ENCODE measurements around the gene MAGI1.
"Not testable (repeated sequence)": the region's sequence is repeated elsewhere in the genome, so short reads cannot be mapped to it uniquely, and the experiment has no call there.

The MAGI1 gene

GRCh38 chr3:66052721-66053549 lies 14.2 kb upstream of the MAGI1 start:
- Mint-ChIP-seq H3K36me3 (no peaks in the 10 kb centered on the region), H3K27me3 (no peaks in the 10 kb centered on the region), H3K27ac (no peak overlapping the region), H3K4me3 (no peak overlapping the region), H3K4me1 (no peaks in the 10 kb centered on the region), H3K9me3 (no peaks in the 10 kb centered on the region)
- DNase-seq = no peak
- CTCF ChIA-PET = no interaction called here

- DNase-seq = no peak
- Mint-ChIP-seq H3K36me3 (no peaks in the 10 kb centered on the region), H3K27me3 (no peaks in the 10 kb centered on the region), H3K4me1 (no peaks in the 10 kb centered on the region), H3K4me3 (no peak overlapping the region), H3K9me3 (no peaks in the 10 kb centered on the region), H3K27ac (no peak overlapping the region)
- CTCF ChIA-PET = no interaction called here
Observed at GRCh38 chr3:66050821-66051220, 12.1 kb upstream of the MAGI1 start.

GRCh38 chr3:66048051-66048395 lies 9.3 kb upstream of the MAGI1 start:
- H3K36me3 Mint-ChIP-seq = no peaks in the 10 kb centered on the region
- CTCF ChIA-PET = no interaction called here
- no peak overlapping the region for H3K27ac Mint-ChIP-seq
- H3K4me1 Mint-ChIP-seq = no peaks in the 10 kb centered on the region
- DNase-seq = no peak
- no peaks in the 10 kb centered on the region for H3K9me3 Mint-ChIP-seq
- H3K27me3 Mint-ChIP-seq = no peaks in the 10 kb centered on the region
- no peak overlapping the region for H3K4me3 Mint-ChIP-seq

DNA sequence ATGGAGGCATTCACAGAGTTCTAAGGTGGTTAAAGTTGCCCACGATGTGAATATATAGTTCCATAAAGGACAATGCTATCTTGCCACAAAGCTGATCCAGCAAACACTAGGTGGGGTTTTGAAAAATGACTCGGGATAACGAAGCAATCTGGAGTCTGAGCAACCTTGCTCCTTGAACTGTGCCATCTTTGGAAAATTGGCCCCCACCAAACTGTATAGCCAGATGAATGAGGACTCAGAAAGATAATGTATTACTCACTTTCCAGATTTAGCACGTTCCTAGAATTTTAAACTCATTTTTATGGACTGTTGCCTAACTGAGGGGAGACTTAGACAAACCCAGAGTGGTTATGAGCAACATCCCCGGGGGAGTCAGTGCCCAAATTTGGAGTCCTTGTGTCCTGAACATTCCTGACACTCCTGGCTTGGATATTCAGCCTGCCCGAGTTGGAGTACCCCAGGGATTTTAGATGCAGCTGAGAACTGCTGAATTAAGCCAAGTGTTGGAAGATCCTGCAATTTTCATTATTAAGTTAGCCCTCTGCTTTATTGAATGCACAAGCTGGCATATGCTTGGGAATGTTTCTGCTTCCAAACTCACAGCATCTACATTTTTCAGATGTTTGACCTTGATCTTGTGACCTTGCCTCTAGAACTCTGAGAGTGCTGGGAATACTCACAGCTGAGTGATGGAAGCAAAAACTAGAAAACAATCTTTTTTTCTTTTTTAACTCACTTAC lies 8.8 kb upstream of the MAGI1 start:
- CTCF ChIA-PET = no interaction called here
- no peaks in the 10 kb centered on the region for H3K36me3 Mint-ChIP-seq
- no peaks in the 10 kb centered on the region for H3K4me1 Mint-ChIP-seq
- H3K27me3 Mint-ChIP-seq = no peaks in the 10 kb centered on the region
- no peaks in the 10 kb centered on the region for H3K9me3 Mint-ChIP-seq
- no peak overlapping the region for H3K27ac Mint-ChIP-seq
- DNase-seq = no peak
- no peak overlapping the region for H3K4me3 Mint-ChIP-seq

DNA sequence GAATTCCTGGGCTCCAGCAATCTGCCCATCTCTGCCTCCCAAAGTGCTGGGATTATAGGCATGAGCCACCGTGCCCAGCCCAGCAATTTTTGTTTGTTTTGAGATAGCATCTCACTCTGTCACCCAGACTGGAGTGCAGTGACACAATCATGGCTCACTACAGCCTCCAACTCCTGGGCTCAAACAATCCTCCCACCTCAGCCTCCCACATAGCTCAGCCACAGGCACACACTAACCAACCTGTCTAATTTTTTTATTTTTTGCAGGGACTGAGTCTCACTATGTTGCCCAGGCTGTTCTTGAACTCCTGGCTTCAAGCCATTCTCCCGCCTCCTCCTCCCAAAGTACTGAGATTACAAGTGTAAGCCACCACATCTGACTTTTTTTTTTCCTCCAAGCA lies 7.6 kb upstream of the MAGI1 start:
- H3K27me3 Mint-ChIP-seq, H3K36me3 Mint-ChIP-seq, H3K9me3 Mint-ChIP-seq, H3K4me1 Mint-ChIP-seq, H3K27ac Mint-ChIP-seq, DNase-seq, CTCF ChIA-PET, H3K4me3 Mint-ChIP-seq: not testable (repeated sequence)

GRCh38 chr3:66041828-66042227 lies 3.1 kb upstream of the MAGI1 start:
- peaks cover 9% of the 10 kb centered on the region for H3K4me1 Mint-ChIP-seq
- peaks cover 48% of the 10 kb centered on the region for H3K27me3 Mint-ChIP-seq
- H3K4me3 Mint-ChIP-seq = no peak overlapping the region
- no peaks in the 10 kb centered on the region for H3K36me3 Mint-ChIP-seq
- CTCF ChIA-PET = no interaction called here
- no peak overlapping the region for H3K27ac Mint-ChIP-seq
- no peaks in the 10 kb centered on the region for H3K9me3 Mint-ChIP-seq
- no peak for DNase-seq

- Mint-ChIP-seq H3K27me3 (peaks cover 56% of the 10 kb centered on the region), H3K4me3 (no peak overlapping the region), H3K9me3 (no peaks in the 10 kb centered on the region), H3K36me3 (no peaks in the 10 kb centered on the region), H3K4me1 (peaks cover 9% of the 10 kb centered on the region), H3K27ac (no peak overlapping the region)
- DNase-seq = no peak
- CTCF ChIA-PET = no interaction called here
Observed at GRCh38 chr3:66041116-66041515, 2.4 kb upstream of the MAGI1 start.

GRCh38 chr3:66039590-66039887 lies 821 bp upstream of the MAGI1 start:
- peaks cover 9% of the 10 kb centered on the region for H3K4me1 Mint-ChIP-seq
- no peaks in the 10 kb centered on the region for H3K36me3 Mint-ChIP-seq
- peak overlapping the region; percentile 51 for H3K4me3 Mint-ChIP-seq
- CTCF ChIA-PET = no interaction called here
- no peak overlapping the region for H3K27ac Mint-ChIP-seq
- no peak for DNase-seq
- H3K27me3 Mint-ChIP-seq = peaks cover 62% of the 10 kb centered on the region
- H3K9me3 Mint-ChIP-seq = no peaks in the 10 kb centered on the region

DNA sequence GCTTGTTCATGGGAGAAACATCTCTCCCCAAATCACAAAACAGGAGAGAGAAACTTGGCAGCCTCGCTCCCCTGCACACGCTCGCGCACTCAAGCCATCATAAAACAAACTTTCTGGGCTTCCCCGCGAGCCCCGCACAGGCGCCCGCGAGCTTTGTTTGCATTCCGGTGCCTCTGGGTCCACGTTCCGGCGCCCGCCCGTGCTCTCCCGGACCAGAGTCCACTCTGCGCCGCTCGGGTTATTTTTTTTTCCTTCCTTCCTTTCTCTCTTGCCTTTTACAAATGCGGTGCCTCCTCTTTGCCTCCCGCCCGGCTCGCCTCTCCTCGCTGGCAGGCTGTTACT lies 363 bp downstream of the MAGI1 start:
- peaks cover 9% of the 10 kb centered on the region for H3K4me1 Mint-ChIP-seq
- no peak overlapping the region for H3K27ac Mint-ChIP-seq
- H3K4me3 Mint-ChIP-seq = peak overlapping the region; percentile 82
- peaks cover 62% of the 10 kb centered on the region for H3K27me3 Mint-ChIP-seq
- CTCF ChIA-PET = interaction anchor here (1.0 kb wide), 1 partner anchor 11 kb away, joined by 3 read pairs; no protein-coding TSS in a partner anchor
- H3K36me3 Mint-ChIP-seq = no peaks in the 10 kb centered on the region
- DNase-seq = no peak
- no peaks in the 10 kb centered on the region for H3K9me3 Mint-ChIP-seq

GRCh38 chr3:66037986-66038369 lies 740 bp downstream of the MAGI1 start:
- Mint-ChIP-seq H3K27ac (no peak overlapping the region), H3K36me3 (no peaks in the 10 kb centered on the region), H3K4me3 (peak overlapping the region; percentile 82), H3K9me3 (no peaks in the 10 kb centered on the region), H3K4me1 (peaks cover 9% of the 10 kb centered on the region), H3K27me3 (peaks cover 62% of the 10 kb centered on the region)
- DNase-seq = no peak
- CTCF ChIA-PET = interaction anchor here (1.0 kb wide), 1 partner anchor 11 kb away, joined by 3 read pairs; no protein-coding TSS in a partner anchor

DNA sequence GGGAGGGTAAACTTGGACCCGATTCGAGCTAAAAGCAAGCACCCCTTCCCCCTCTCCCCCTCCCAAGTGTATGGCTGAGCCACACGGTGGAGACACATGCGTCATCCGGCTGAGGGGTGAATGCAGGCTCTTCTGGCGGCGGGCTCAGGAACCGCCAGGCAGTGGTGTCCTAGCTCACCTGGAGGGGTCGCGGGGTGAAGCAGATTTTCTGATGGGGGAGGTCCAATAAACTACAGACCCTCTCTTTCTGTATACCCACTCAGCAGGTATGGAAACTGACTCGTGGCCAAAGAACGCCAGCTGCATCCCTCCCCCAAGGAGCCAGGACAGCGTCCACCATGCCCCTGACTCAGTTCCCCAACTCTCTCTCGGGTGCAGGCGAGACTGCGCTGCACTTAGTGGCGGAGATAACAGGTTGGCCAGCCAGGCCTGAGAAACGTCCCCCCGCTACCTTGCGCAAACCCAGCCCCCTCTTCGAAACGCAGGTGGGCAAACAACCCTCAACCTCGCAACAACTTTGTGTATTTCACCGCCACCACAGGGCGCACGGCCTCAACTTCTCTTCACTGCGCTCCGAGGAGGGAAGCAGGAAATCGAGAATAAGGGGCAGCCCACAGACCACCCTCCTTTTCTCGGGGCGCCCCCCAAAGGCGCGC lies 1.3 kb downstream of the MAGI1 start:
- no peak overlapping the region for H3K27ac Mint-ChIP-seq
- H3K4me3 Mint-ChIP-seq = no peak overlapping the region
- no peaks in the 10 kb centered on the region for H3K36me3 Mint-ChIP-seq
- CTCF ChIA-PET = interaction anchor here (1.0 kb wide), 1 partner anchor 10 kb away, joined by 3 read pairs; no protein-coding TSS in a partner anchor
- peaks cover 62% of the 10 kb centered on the region for H3K27me3 Mint-ChIP-seq
- no peak for DNase-seq
- H3K4me1 Mint-ChIP-seq = peaks cover 9% of the 10 kb centered on the region
- no peaks in the 10 kb centered on the region for H3K9me3 Mint-ChIP-seq

DNA sequence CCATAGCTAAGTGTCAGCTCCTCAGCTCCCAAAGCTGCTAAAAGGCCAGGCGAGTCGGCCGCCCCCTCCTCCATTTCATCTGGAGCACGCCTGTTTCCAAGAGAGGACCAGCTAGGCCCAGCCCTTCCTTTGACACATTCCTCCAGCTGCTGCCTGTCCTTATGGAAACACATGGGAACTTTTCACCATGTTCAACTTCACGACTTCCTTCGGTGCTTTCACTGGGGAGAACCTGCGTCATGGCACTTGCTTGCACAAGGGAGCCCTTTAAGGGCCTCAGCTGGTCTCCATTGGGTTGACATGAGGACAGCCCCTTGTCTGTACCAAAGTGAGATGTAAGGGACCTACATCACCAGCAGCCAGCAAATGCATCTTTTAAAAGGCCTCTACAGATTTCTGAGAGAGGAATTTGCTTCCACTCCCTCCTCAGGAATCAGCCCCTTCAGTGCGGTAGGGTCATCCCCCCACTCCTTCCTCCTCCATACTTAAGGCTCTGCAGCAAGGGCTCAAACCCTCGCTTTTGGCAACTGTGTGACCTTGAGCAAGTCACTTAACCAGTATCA lies 2.1 kb downstream of the MAGI1 start:
- Mint-ChIP-seq H3K27ac (no peak overlapping the region), H3K36me3 (no peaks in the 10 kb centered on the region), H3K27me3 (peaks cover 61% of the 10 kb centered on the region), H3K4me3 (no peak overlapping the region), H3K9me3 (no peaks in the 10 kb centered on the region), H3K4me1 (peaks cover 9% of the 10 kb centered on the region)
- no peak for DNase-seq
- CTCF ChIA-PET = no interaction called here

DNA sequence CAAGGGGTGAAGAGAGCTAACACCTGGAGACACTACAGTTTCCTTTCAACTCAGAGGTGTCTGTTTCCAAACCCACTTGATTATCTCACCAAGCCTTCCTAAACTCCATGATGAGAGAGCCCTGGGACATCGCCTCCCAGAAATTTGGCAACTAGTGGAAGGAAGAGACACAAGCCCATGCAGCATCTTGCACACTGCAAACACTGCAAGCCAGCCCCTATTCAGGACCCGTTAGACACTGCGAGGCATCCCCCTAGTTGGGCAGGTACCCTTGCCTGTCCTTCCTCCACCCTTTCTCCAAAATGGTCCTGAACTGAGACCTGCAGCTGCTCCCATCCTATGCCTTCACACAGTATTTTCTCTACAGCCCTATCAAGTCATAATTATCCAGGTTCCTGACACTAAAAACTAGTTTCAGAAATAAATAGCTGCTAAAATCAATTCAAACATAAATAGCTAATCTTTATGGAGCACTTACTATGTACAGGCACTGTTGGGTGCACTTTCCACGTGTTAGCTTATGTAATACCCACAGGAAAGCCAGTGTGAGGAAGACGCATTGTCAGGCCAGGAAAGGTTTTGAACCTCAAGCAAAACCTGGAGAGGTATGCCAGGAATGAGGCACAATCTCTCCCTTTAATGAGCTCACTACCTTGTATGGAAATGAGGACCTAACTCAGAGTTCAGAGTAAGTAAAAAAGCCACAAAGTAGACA lies 2.8 kb downstream of the MAGI1 start:
- no peaks in the 10 kb centered on the region for H3K9me3 Mint-ChIP-seq
- DNase-seq = no peak
- H3K36me3 Mint-ChIP-seq = no peaks in the 10 kb centered on the region
- H3K27me3 Mint-ChIP-seq = peaks cover 55% of the 10 kb centered on the region
- H3K27ac Mint-ChIP-seq = no peak overlapping the region
- no peak overlapping the region for H3K4me3 Mint-ChIP-seq
- CTCF ChIA-PET = no interaction called here
- peaks cover 9% of the 10 kb centered on the region for H3K4me1 Mint-ChIP-seq
